Measurements from ENCODE around the gene ARHGAP28.

DNA sequence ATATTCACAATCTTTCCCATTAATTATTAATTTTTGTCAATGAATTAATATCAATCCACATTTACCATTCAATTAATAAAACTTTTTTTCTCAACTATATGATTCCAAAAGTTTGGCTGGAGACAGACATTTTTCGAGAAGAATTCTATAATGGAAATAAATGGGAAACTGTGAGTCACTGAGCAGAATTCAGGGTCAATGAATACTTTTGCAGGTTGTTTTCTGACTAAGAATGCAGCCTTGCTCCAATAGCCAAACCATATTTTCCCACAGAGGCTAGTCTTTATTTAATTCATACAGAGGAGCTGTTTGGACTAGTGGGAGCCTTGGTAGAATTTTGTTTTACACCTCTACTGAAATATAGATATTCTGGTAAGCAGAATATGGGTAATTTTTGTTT lies 82.3 kb downstream of the ARHGAP28 start:
- TF ChIP-seq ZSCAN29 (IDR thresholded peaks at IDR 0.05) (no peak), RFX5 (IDR thresholded peaks at IDR 0.05; ENCODE audit: low read depth, low read length) (no peak), PBX3 (IDR thresholded peaks at IDR 0.05; ENCODE audit: insufficient replicate concordance, low read depth, low read length) (no peak), FOXK2 (IDR thresholded peaks at IDR 0.05) (no peak), MTA3 (IDR thresholded peaks at IDR 0.05; ENCODE audit: borderline replicate concordance, low read length) (no peak)
